HG02623 (cell line): Measurements from ENCODE around the gene CNNM2.

ENCODE experiments used
- ATAC-seq: cut with Tn5 transposase; IDR thresholded peaks from one replicate; pipeline ENCODE4 v1.9.1; 2021; ENCODE audit warnings: moderate library complexity; ENCODE audit not compliant: unreplicated experiment

CNNM2 gene

GRCh38 chr10:103067956-103068355, 149.9 kb downstream of the CNNM2 start:
- ATAC-seq, result no peak

- ATAC-seq, result no peak
These were observed 151.6 kb downstream of the CNNM2 start for GRCh38 chr10:103069453-103070331.

GRCh38 chr10:103072276-103072675, 154.2 kb downstream of the CNNM2 start:
- ATAC-seq, result no peak

GRCh38 chr10:103072891-103073290, 154.8 kb downstream of the CNNM2 start:
- ATAC-seq, result no peak

- no peak for ATAC-seq
These were observed 158.9 kb downstream of the CNNM2 start for GRCh38 chr10:103077020-103077419.

GRCh38 chr10:103077491-103078308, 159.6 kb downstream of the CNNM2 start:
- no peak for ATAC-seq

- no peak for ATAC-seq
These were observed 160.2 kb downstream of the CNNM2 start for GRCh38 chr10:103078309-103078615.

- ATAC-seq, result no peak
These were observed 160.6 kb downstream of the CNNM2 start for GRCh38 chr10:103078676-103079075.

GRCh38 chr10:103079100-103079499, 161.0 kb downstream of the CNNM2 start:
- ATAC-seq, result no peak

GRCh38 chr10:103079946-103080345, 161.9 kb downstream of the CNNM2 start:
- no peak for ATAC-seq

- no peak for ATAC-seq
These were observed 162.9 kb downstream of the CNNM2 start for GRCh38 chr10:103080891-103081581.

- no peak for ATAC-seq
These were observed 164.6 kb downstream of the CNNM2 start for GRCh38 chr10:103082683-103083082.

GRCh38 chr10:103083266-103083976, 165.3 kb downstream of the CNNM2 start:
- no peak for ATAC-seq

GRCh38 chr10:103083977-103084320, 165.9 kb downstream of the CNNM2 start:
- no peak for ATAC-seq

- no peak for ATAC-seq
These were observed 168.2 kb downstream of the CNNM2 start for GRCh38 chr10:103086261-103086660.

GRCh38 chr10:103086799-103087198, 168.7 kb downstream of the CNNM2 start:
- ATAC-seq, result no peak

- no peak for ATAC-seq
These were observed 171.4 kb downstream of the CNNM2 start for GRCh38 chr10:103089493-103089892.

GRCh38 chr10:103090911-103091310, 172.8 kb downstream of the CNNM2 start:
- no peak for ATAC-seq

GRCh38 chr10:103095005-103095404, 176.9 kb downstream of the CNNM2 start:
- ATAC-seq, result no peak

GRCh38 chr10:103096130-103096529, 178.0 kb downstream of the CNNM2 start:
- no peak for ATAC-seq

- no peak for ATAC-seq
These were observed 180.1 kb downstream of the CNNM2 start for GRCh38 chr10:103098240-103098639.
